ENCODE data around the gene CDR2. TPM values are rescaled to one million over a fixed set of nuclear protein-coding genes. Genes with fewer than 3 reads are reported as not detected.

CDR2 gene
- total and polyA plus RNA-seq, 7 donors = 14.6 to 32.3 (median 22.5) TPM

GRCh38 chr16:22326771-22327445, 47.5 kb downstream of the CDR2 start:
- Histone ChIP-seq H3K27ac (no peak overlapping the region), H3K27me3 (no peaks in the 10 kb centered on the region), H3K4me1 (peaks cover 0 to 11% (median 7%) of the 10 kb centered on the region in 4 donors), H3K36me3 (peaks cover 37 to 81% (median 47%) of the 10 kb centered on the region in 4 donors), H3K9me3 (no peaks in the 10 kb centered on the region), H3K4me3 (no peak overlapping the region)
- 89 to 94% methylated on average over 13 of the region's 13 CpGs for WGBS, 2 donors
- no peak for DNase-seq
- no peak for TF ChIP-seq EP300 (IDR thresholded peaks at IDR 0.05)
- intact Hi-C loops (cut with DNase I) = no loop called here

DNA sequence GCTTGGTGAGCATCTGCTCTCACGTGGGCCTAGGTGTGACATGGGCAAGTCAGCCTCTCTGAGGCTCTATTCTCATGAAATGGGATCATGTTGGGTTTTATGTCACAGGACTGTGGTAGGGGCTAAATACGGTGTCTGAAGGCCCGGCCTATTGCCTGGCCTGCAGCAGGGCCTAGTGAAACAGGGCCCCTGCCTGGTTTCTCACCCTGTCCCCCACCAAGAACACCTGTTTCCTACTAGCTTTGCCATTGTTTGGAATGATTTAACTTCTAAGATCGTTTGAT, 48.1 kb downstream of the CDR2 start:
- intact Hi-C loops (cut with DNase I) = no loop called here
- Histone ChIP-seq H3K36me3 (peaks cover 37 to 76% (median 48%) of the 10 kb centered on the region in 4 donors), H3K27me3 (no peaks in the 10 kb centered on the region), H3K4me1 (peaks cover 0 to 17% (median 9%) of the 10 kb centered on the region in 4 donors), H3K9me3 (no peaks in the 10 kb centered on the region), H3K27ac (no peak overlapping the region), H3K4me3 (no peak overlapping the region)
- WGBS, 2 donors = 83 to 89% methylated on average over 4 of the region's 4 CpGs
- TF ChIP-seq, protein P1, sequence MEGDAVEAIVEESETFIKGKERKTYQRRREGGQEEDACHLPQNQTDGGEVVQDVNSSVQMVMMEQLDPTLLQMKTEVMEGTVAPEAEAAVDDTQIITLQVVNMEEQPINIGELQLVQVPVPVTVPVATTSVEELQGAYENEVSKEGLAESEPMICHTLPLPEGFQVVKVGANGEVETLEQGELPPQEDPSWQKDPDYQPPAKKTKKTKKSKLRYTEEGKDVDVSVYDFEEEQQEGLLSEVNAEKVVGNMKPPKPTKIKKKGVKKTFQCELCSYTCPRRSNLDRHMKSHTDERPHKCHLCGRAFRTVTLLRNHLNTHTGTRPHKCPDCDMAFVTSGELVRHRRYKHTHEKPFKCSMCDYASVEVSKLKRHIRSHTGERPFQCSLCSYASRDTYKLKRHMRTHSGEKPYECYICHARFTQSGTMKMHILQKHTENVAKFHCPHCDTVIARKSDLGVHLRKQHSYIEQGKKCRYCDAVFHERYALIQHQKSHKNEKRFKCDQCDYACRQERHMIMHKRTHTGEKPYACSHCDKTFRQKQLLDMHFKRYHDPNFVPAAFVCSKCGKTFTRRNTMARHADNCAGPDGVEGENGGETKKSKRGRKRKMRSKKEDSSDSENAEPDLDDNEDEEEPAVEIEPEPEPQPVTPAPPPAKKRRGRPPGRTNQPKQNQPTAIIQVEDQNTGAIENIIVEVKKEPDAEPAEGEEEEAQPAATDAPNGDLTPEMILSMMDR (IDR thresholded peaks at IDR 0.05) = no peak
- no peak for TF ChIP-seq POLR2A (IDR thresholded peaks at IDR 0.05)
- TF ChIP-seq EP300 (IDR thresholded peaks at IDR 0.05) = no peak
- no peak for TF ChIP-seq POLR2AphosphoS5 (IDR thresholded peaks at IDR 0.05)
- DNase-seq = no peak

DNA sequence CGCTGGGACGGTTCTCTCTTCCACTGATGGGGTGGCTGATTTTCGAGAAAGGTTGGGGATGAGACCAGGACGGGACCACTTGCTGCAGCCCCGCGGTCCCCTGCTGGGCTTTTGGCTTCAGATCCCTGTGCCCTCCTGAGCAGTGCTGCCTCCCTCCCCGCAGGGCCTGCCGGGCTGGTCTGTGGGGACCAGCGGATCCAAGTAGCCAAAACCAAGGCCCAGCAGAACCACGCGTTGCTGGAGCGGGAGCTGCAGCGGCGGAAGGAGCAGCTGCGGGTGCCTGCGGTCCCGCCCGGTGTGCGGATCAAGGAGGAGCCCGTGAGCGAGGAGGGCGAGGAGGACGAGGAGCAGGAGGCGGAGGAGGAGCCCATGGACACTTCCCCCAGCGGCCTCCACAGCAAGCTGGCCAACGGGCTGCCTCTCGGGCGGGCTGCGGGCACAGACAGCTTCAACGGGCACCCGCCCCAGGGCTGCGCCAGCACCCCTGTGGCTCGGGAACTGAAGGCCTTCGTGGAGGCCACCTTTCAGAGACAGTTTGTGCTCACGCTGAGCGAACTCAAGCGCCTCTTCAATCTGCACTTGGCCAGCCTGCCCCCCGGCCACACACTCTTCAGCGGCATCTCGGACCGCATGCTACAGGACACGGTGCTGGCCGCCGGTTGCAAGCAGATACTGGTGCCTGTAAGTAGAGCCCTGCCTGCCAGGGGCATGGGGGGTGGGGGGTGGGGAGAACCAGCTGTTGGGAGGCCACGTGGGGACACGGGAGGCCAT, 48.6 kb downstream of the CDR2 start:
- 95% methylated on average over 46 of the region's 46 CpGs for WGBS, 2 donors

DNA sequence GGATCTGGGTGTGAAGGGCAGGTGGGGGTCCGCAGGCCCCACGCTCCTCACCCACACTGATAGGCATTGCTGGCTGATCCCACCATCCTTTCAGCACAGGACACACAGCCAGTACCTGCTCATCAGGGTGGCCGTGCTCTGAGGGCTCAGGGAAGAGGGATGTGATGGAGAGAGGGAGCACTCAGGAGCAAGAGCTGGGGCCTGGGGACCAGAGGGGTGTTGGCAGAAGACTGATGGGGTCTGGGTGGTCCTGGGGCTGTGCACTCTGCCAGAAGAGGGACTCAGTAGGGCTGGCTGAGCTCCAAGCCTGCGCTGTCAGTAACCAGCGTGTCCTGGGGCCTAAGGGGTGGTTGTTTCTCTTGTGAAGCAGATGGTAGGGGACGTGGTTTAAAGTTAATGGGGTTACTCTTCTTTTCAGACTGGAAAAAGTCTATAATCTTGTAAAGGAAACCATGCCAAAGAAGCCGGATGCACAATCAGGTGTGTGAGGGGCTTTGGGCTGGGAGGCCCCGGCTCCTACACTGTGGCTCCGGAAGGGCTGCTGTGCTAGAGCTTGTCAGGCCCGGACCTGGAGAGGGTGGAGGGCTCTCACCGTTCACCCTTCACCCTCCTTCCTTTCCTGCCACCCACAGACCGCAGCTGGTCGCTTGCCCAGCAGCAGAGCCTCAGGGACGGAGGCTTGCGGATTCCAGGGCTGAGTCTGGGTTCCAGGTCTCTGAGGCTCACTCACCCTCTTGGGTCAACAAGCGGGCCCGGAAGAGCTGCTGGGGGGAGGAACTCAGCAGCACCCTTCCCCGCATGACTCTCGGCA, 49.4 kb downstream of the CDR2 start:
- intact Hi-C loops (cut with DNase I) = no loop called here
- H3K27ac ChIP-seq = no peak overlapping the region
- H3K36me3 ChIP-seq = peaks cover 37 to 79% (median 48%) of the 10 kb centered on the region in 4 donors
- H3K4me1 ChIP-seq = peaks cover 0 to 10% (median 3%) of the 10 kb centered on the region in 4 donors
- H3K4me3 ChIP-seq = no peak overlapping the region
- H3K9me3 ChIP-seq = no peaks in the 10 kb centered on the region
- DNase-seq = no peak
- TF ChIP-seq, protein P1 (IDR thresholded peaks at IDR 0.05) = no peak
- TF ChIP-seq EP300 (IDR thresholded peaks at IDR 0.05) = no peak
- TF ChIP-seq POLR2AphosphoS5 (IDR thresholded peaks at IDR 0.05) = no peak
- no peak for TF ChIP-seq POLR2A (IDR thresholded peaks at IDR 0.05)
- H3K27me3 ChIP-seq = no peaks in the 10 kb centered on the region
- 93 to 95% methylated on average over 19 of the region's 19 CpGs for WGBS, 2 donors

More for the DNA sequence above, 48.6 kb downstream of the CDR2 start:
- intact Hi-C loops (cut with DNase I) = no loop called here
- Histone ChIP-seq H3K4me3 (no peak overlapping the region), H3K4me1 (peaks cover 0 to 17% (median 9%) of the 10 kb centered on the region in 4 donors), H3K27me3 (no peaks in the 10 kb centered on the region), H3K9me3 (no peaks in the 10 kb centered on the region), H3K27ac (no peak overlapping the region), H3K36me3 (peaks cover 37 to 73% (median 48%) of the 10 kb centered on the region in 4 donors)
- TF ChIP-seq EP300 (IDR thresholded peaks at IDR 0.05) = no peak
- TF ChIP-seq POLR2A (IDR thresholded peaks at IDR 0.05) = no peak
- no peak for TF ChIP-seq POLR2AphosphoS5 (IDR thresholded peaks at IDR 0.05)
- TF ChIP-seq, protein P1 (IDR thresholded peaks at IDR 0.05) = no peak
- no peak for DNase-seq
